Activated CD4-positive, alpha-beta memory T cell treated with anti-CD3 and anti-CD28 coated beads, Interleukin-2, amount 10 ng/mL, durations not matched to agents 7 days and 5 days (primary cell): ENCODE measurements around the gene ASIC3. TPM values are rescaled to one million over a fixed set of nuclear protein-coding genes. Genes with fewer than 3 reads are reported as not detected.
A peak's percentile ranks its signal among the peaks of the same experiment; 100 is the strongest.

Experiments used
- CTCF ChIA-PET: fragments of 350-600 bp; sonication (Branson Sonifier 250); formaldehyde crosslinking; loops from one replicate; lab custom pipeline; 2021; ENCODE audit warnings: antibody characterized with exemption, inconsistent platforms; lab: Charles Lee
- POLR2A ChIA-PET: fragments of 350-600 bp; sonication (Branson Sonifier 250); formaldehyde crosslinking; loops from one replicate; lab custom pipeline; 2021; ENCODE audit warnings: antibody characterized with exemption; lab: Charles Lee
- DNase-seq: peaks from one replicate; pipeline ENCODE4 v3.0.0-alpha.2; 2020
- H3K27ac Mint-ChIP-seq: one replicate; pipeline ENCODE4 v1.8.0; 2021; ENCODE audit warnings: mild to moderate bottlenecking, mixed read lengths
- H3K27me3 Mint-ChIP-seq: one replicate; pipeline ENCODE4 v1.8.0; 2021; ENCODE audit warnings: mixed read lengths
- H3K36me3 Mint-ChIP-seq: one replicate; pipeline ENCODE4 v1.8.0; 2021; ENCODE audit warnings: low read depth, mixed read lengths
- H3K4me1 Mint-ChIP-seq: one replicate; pipeline ENCODE4 v1.8.0; 2021; ENCODE audit warnings: mixed read lengths
- H3K4me3 Mint-ChIP-seq: one replicate; pipeline ENCODE4 v1.8.0; 2021; ENCODE audit warnings: mild to moderate bottlenecking, mixed read lengths
- H3K9me3 Mint-ChIP-seq: one replicate; pipeline ENCODE4 v1.8.0; 2021; ENCODE audit warnings: mixed read lengths
- total RNA-seq, 2 experiments: library from RNA; stranded (reverse); gene quantifications; one replicate each; pipeline ENCODE4 v1.2.3, GENCODE V29; 2021

The ASIC3 gene
- total RNA-seq, 2 experiments from 2014 or later = 5.5 to 6.2 TPM

DNA sequence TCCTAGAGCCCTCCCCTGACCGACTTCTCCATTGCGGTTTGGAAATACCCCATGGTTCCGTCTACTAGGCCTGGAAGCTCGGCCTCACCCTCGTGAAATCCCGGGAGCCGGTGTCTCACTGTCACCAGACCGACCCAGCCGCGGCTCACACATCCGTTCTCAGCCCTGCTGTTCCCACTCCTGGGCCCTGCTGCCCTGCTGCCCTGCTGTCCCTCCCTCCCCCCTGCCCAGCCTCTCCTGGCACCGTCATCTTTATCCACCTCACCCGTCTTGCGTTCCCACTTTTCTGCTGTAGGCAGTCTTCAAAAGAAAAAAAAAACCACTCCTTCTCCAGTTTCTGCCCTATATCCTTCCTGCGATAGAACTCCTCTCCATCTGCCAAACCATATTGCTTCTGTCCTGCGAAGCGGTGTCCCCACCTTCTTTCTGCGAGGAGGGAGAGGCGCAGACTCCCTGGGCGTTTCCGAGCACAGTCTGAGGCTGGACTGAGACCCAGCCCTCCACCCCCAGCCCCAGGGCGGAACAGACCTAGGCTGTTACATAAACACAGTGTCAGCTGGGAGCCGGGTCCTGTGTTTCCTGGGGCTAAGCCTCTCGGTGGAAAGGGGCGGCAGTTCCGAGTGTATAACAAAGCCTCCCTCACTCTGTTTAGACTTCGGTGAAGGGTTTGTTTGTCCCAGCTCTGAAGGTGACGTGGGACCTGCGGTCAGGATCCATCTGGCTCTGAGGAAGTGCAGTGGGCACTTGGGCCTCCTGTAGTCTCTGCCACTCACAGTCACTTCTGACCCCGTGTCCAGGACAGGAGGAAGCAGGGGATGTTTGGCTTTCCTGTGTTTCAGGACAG, 40.7 kb downstream of the ASIC3 start:
- peak overlapping the region; percentile 23 for H3K27ac Mint-ChIP-seq
- peaks cover 10% of the 10 kb centered on the region for H3K27me3 Mint-ChIP-seq
- H3K4me1 Mint-ChIP-seq = peaks cover 31% of the 10 kb centered on the region
- no peak for DNase-seq
- H3K9me3 Mint-ChIP-seq = no peaks in the 10 kb centered on the region
- ChIA-PET POLR2A (interaction anchor here (0.9 to 2.5 kb wide), 3 partner anchors 61 to 767 kb away, joined by 3 to 7 read pairs (median 3); partner anchors contain the start of gene ABCB8), CTCF (interaction anchor here (1.1 to 1.2 kb wide), 2 partner anchors 30 to 71 kb away, joined by 3 to 4 read pairs; no protein-coding TSS in a partner anchor)
- no peaks in the 10 kb centered on the region for H3K36me3 Mint-ChIP-seq
- H3K4me3 Mint-ChIP-seq = no peak overlapping the region

DNA sequence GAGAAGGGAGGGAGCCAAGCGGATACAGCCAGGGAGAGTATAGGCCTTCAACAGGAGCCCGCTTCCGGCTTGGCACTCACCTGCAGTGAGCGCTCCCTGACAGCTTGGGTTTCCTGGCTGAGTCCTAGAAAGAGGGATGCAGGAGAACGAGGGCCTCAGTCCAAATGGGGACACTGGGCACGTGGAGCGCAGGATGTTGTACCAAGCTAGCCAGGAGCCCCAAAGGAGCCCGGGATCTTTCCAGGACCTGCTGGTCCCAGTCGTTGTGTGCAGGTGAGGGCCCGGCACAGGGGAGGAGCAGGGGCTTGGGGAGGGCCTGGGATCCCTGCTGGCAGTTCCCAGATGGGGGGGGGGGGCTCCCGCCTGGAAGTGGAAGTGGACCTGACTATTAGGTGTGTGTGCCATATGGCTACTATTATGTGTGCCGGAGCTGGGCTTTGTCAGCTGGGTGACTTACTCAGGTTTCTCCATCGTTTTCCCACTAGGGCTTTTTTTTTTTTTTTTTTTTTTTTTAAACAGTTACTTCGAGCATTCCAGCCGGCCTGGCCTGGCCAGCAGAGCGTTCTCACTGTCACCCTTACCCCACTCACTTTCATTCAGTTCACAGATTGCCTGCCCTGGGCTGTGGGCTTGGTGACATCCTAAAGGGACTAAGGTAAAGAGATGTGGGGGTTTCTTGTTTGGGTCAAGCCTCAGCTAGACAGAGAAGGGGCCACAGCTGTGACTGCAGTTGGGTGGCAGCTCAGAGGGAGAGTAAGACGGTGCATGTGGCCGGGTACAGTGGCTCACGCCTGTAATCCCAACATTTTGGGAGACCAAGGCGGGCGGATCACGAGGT, 41.8 kb downstream of the ASIC3 start:
- H3K4me3 Mint-ChIP-seq = no peak overlapping the region
- POLR2A ChIA-PET = interaction anchor here (2.5 kb wide), 1 partner anchor 62 kb away, joined by 7 read pairs; the partner anchor contains the start of gene ABCB8
- peaks cover 26% of the 10 kb centered on the region for H3K4me1 Mint-ChIP-seq
- no peak overlapping the region for H3K27ac Mint-ChIP-seq
- no peaks in the 10 kb centered on the region for H3K36me3 Mint-ChIP-seq
- H3K9me3 Mint-ChIP-seq = no peaks in the 10 kb centered on the region
- peaks cover 5% of the 10 kb centered on the region for H3K27me3 Mint-ChIP-seq
- DNase-seq = no peak
- CTCF ChIA-PET = interaction anchor here (0.8 kb wide), 1 partner anchor 20 kb away, joined by 3 read pairs; no protein-coding TSS in a partner anchor

DNA sequence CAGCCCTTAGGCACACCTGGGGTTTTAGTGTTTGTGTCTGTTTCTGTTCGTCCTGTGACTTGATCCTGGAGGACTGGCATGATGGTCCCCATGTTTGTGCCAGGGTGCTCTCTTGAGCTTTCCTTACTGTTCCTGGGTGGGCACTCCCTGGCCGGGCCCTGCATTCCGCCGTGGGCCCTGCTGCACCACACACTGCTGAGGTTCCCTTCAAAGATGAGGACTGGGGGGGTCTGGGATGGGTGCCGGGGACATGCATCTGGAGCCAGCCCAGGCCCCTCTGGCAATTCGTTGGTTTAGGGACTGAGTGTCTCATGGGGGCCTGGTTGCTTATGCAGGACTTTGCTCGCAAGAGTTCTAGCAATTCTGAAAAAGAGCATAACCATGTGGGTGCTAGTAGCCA, 42.7 kb downstream of the ASIC3 start:
- no peak for DNase-seq
- CTCF ChIA-PET = interaction anchor here (0.8 to 1.0 kb wide), 2 partner anchors 20 to 220 kb away, joined by 3 read pairs; no protein-coding TSS in a partner anchor
- POLR2A ChIA-PET = no interaction called here
- no peak overlapping the region for H3K4me3 Mint-ChIP-seq
- no peak overlapping the region for H3K27ac Mint-ChIP-seq
- H3K4me1 Mint-ChIP-seq = peaks cover 20% of the 10 kb centered on the region
- H3K9me3 Mint-ChIP-seq = no peaks in the 10 kb centered on the region
- H3K27me3 Mint-ChIP-seq = no peaks in the 10 kb centered on the region
- H3K36me3 Mint-ChIP-seq = no peaks in the 10 kb centered on the region

DNA sequence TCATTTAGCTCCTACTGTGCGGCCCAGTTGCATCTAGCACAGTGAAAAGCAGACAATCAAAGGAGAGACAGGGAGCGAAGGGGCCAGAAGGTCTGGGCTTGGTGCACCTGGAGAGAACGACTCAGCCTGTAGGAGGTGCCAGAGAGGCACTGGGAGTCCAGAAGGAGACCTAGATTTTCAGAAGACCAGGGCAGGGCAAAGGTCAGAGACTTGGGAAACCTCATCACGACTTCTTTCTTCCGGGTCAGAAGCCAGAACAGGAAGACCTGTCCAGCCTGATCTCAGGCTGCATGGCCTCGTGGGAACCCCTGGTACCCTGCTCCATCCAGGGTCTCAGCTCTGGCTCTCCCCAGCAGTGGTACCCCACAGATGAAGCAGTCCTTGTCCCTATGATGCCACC, 43.1 kb downstream of the ASIC3 start:
- peak; percentile 47 for DNase-seq
- ChIA-PET CTCF (interaction anchor here (0.7 to 1.0 kb wide), 3 partner anchors 19 to 220 kb away, joined by 3 to 6 read pairs (median 3); no protein-coding TSS in a partner anchor), POLR2A (no interaction called here)
- H3K27me3 Mint-ChIP-seq = no peaks in the 10 kb centered on the region
- H3K9me3 Mint-ChIP-seq = no peaks in the 10 kb centered on the region
- peak overlapping the region; percentile 1 for H3K4me3 Mint-ChIP-seq
- H3K4me1 Mint-ChIP-seq = peaks cover 22% of the 10 kb centered on the region
- no peaks in the 10 kb centered on the region for H3K36me3 Mint-ChIP-seq
- H3K27ac Mint-ChIP-seq = no peak overlapping the region

DNA sequence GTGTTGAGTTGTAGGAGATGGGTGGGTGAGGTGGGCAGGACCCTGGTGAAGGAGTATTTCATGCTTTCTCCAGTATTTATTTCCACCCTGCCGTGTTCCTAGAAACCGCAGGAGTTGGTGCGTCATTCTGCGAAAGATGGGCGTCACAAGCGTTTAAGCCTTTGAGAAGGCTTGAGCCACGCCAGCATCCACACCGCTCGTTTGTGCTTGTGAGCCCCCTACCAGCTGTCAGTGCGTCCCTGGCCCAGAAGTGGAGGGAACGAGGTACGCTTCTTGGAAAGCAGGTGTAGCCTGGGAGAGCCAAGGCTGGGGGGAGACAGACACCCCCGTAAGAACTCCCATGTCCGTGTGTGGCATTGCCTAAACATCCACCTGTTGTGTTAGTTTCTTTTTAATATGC, 43.7 kb downstream of the ASIC3 start:
- CTCF ChIA-PET = interaction anchor here (0.7 to 1.0 kb wide), 4 partner anchors 19 to 219 kb away, joined by 3 to 6 read pairs (median 3); partner anchors contain the start of gene ABCB8
- Mint-ChIP-seq H3K9me3 (no peaks in the 10 kb centered on the region), H3K27ac (no peak overlapping the region), H3K4me1 (peaks cover 22% of the 10 kb centered on the region), H3K27me3 (no peaks in the 10 kb centered on the region), H3K36me3 (no peaks in the 10 kb centered on the region), H3K4me3 (no peak overlapping the region)
- POLR2A ChIA-PET = no interaction called here
- DNase-seq = no peak

DNA sequence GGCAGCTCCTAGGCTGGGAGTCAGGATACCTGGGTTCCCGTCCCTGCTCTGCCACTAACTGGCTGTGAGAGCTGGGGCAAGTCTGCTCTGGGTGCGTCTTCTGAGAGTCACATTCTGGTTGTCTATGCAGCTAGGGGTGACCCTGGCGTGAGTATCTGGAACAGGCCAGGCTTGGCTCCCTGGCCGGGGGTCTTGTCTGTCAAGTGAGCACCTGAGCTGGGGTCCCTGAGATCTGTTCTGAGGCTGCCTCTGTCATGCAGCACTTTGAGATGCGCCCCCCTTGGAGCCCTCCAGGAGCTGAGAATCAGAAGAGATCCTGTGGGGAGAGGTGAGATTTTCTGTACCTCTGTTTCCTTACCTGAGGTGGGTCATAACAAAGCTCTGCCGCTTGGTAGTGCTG, 45.4 kb downstream of the ASIC3 start:
- Mint-ChIP-seq H3K4me3 (no peak overlapping the region), H3K4me1 (peaks cover 18% of the 10 kb centered on the region), H3K9me3 (no peaks in the 10 kb centered on the region), H3K36me3 (no peaks in the 10 kb centered on the region), H3K27me3 (no peaks in the 10 kb centered on the region), H3K27ac (no peak overlapping the region)
- POLR2A ChIA-PET = no interaction called here
- CTCF ChIA-PET = interaction anchor here (1.4 to 1.8 kb wide), 2 partner anchors 9 to 27 kb away, joined by 3 to 5 read pairs; no protein-coding TSS in a partner anchor
- no peak for DNase-seq

DNA sequence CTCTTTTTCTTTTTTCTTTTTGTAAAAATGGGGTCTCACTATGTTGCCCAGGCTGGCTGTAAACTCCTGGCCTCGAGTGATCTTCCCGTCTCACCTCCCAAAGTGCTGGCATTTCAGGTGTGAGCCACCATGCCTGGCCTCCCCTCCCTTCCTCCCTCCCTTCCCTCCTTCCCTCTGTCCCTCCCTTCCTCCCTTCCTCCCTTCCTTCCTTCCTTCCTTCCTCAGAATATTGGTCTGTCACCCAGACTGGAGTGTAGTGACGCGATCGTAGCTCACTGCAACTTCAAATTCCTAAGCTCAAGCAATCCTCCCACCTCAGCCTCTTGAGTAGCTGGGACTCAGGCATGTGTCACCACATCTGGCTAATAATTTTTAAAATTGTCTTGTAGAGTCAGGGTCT, 46.3 kb downstream of the ASIC3 start:
- Mint-ChIP-seq H3K27ac (no peak overlapping the region), H3K27me3 (no peaks in the 10 kb centered on the region), H3K4me3 (no peak overlapping the region), H3K36me3 (no peaks in the 10 kb centered on the region), H3K4me1 (peaks cover 13% of the 10 kb centered on the region), H3K9me3 (no peaks in the 10 kb centered on the region)
- no peak for DNase-seq
- CTCF ChIA-PET = interaction anchor here (0.7 to 1.8 kb wide), 4 partner anchors 9 to 1382 kb away, joined by 3 to 6 read pairs (median 4); no protein-coding TSS in a partner anchor
- POLR2A ChIA-PET = interaction anchor here (1.5 kb wide), 1 partner anchor 32 kb away, joined by 3 read pairs; no protein-coding TSS in a partner anchor

DNA sequence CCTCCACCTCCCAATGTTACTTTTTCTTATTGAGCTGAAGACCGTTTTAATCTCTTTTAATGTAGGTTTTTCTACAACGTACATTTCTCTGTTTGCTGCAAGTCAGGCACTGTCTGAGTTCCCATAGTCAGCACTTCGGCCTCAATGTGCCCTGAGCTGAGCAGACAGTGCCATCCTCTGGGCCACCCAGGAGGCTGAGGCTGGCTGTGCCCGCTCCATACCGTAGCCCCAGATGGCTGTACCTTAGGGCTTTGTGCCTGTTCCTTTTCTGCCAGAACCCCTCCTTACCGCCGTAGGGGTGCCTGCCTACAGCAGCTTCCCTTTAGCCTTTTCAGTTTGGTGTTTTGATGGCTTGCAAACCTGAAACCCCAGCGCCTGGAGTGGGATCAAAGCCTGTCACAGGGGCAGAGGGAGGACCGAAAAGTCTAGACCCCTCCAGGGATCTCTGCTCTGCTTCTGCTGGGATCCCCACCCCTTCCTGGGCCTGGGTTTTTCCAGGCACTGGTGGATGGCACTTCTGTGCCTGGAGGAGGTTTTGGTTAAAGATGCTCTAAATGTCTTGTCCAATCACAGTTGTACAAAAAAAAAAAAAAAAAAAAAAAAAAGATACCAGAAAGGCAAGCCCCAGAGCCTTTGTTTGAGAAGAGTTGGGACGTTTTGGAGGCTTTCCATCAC, 46.9 kb downstream of the ASIC3 start:
- Mint-ChIP-seq H3K4me3 (no peak overlapping the region), H3K36me3 (no peaks in the 10 kb centered on the region), H3K27ac (no peak overlapping the region), H3K9me3 (no peaks in the 10 kb centered on the region), H3K27me3 (no peaks in the 10 kb centered on the region), H3K4me1 (peaks cover 13% of the 10 kb centered on the region)
- POLR2A ChIA-PET = interaction anchor here (1.5 kb wide), 1 partner anchor 33 kb away, joined by 3 read pairs; no protein-coding TSS in a partner anchor
- DNase-seq = no peak
- CTCF ChIA-PET = interaction anchor here (0.7 to 1.8 kb wide), 6 partner anchors 10 to 1383 kb away, joined by 3 to 9 read pairs (median 4); partner anchors contain the start of genes ABCB8 and ABCF2

DNA sequence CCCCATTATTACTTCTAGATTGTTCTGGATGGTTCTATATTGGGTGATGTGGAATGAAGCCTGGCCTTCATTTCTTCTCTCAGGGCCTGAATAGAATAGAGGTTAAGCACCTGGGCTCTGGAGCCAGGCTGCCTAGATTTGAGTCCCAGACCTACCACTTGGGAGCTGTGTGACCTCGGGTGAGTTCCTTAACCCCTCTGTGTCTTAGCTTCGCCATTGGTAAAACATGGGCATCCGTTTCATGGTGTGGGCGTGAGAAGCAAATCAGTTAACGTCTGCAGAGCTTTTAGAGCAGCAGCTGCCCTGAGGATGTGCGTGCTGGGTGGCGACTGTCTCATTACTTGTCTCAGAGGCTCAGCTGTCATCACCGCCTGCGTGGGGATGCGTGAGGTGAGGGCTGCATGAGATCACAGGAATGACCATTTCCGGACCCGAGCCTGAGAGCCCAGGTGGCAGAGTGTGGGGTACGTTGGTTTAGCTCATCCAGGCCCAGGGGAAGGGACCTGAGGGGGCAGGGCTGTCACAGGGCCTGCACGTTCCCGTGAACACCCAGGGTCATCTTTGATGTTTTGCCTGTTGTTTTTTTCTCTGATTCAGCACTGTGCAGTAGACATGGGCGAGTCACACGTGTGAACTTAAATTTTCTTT, 47.6 kb downstream of the ASIC3 start:
- H3K27ac Mint-ChIP-seq = peak overlapping the region; percentile 65
- no peaks in the 10 kb centered on the region for H3K36me3 Mint-ChIP-seq
- POLR2A ChIA-PET = interaction anchor here (1.5 kb wide), 1 partner anchor 34 kb away, joined by 3 read pairs; no protein-coding TSS in a partner anchor
- CTCF ChIA-PET = interaction anchor here (0.7 to 1.8 kb wide), 3 partner anchors 11 to 131 kb away, joined by 3 to 9 read pairs (median 5); partner anchors contain the start of genes ABCB8 and ABCF2
- no peak for DNase-seq
- peaks cover 13% of the 10 kb centered on the region for H3K4me1 Mint-ChIP-seq
- H3K4me3 Mint-ChIP-seq = no peak overlapping the region
- H3K9me3 Mint-ChIP-seq = no peaks in the 10 kb centered on the region
- no peaks in the 10 kb centered on the region for H3K27me3 Mint-ChIP-seq

DNA sequence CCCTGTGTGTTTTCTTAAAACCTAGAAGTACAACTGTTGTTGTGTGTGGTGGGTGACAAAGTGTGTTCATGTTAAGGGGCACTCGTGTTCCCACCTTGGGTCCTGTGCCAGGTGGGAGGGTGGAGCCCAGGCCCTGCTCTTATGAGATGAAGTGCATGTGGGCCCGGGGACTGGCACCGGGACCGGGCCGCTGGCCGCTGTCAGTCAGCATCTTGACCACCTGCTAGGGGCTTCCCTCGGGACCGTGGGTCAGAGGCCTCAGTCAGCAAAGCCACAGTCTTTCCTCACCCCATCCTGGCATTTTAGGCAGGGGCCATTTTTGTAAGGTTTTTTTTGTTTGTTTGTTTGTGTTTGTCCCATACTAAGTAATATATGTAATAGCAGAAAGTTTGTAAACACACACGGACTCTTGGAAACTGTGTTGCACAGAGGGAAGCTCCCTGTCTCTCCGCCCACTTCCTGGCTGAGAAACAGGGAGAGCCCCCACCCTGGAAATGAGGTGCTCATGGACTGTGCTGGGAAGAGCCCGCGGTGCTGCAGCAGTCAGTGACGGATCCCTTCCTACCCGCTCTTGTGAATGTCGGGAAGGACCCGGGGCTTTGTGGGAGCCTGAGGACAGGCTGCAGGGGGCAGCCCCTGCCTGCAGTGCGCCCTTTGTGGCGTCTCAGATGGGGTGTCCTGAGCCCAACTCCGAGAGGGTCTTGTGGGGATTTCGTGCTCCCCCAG, 51.3 kb downstream of the ASIC3 start:
- Mint-ChIP-seq H3K27ac (no peak overlapping the region), H3K4me3 (no peak overlapping the region), H3K9me3 (no peaks in the 10 kb centered on the region), H3K36me3 (no peaks in the 10 kb centered on the region), H3K27me3 (no peaks in the 10 kb centered on the region), H3K4me1 (peaks cover 5% of the 10 kb centered on the region)
- CTCF ChIA-PET = interaction anchor here (0.6 kb wide), 1 partner anchor 334 kb away, joined by 7 read pairs; no protein-coding TSS in a partner anchor
- DNase-seq = no peak
- POLR2A ChIA-PET = no interaction called here

DNA sequence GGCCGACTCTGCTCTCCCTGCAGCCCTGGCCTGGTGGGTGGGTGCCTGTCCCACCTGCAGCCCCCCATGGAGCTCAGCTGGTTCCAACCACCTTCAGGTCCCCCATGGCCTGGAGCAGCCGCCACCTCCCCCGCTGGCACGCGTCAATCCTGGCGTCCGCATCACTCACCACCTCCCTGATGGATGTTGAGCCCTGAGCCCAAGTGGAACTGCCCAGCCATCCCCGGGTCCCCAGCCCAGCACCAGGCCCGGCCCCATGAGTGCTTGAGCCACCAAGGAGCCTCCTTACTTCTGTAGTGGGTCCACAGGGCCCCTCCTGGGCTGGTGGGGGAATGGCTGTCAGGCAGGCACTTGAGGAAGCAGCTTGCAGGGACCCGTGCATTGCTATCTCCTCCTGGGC, 52.6 kb downstream of the ASIC3 start:
- peaks cover 3% of the 10 kb centered on the region for H3K4me1 Mint-ChIP-seq
- no peak overlapping the region for H3K4me3 Mint-ChIP-seq
- CTCF ChIA-PET = no interaction called here
- H3K27me3 Mint-ChIP-seq = no peaks in the 10 kb centered on the region
- no peaks in the 10 kb centered on the region for H3K36me3 Mint-ChIP-seq
- POLR2A ChIA-PET = no interaction called here
- no peaks in the 10 kb centered on the region for H3K9me3 Mint-ChIP-seq
- H3K27ac Mint-ChIP-seq = no peak overlapping the region
- DNase-seq = no peak
